Motor neuron (in vitro differentiated cells): ENCODE measurements around the gene SYNDIG1L. TPM values are rescaled to one million over a fixed set of nuclear protein-coding genes. Genes with fewer than 3 reads are reported as not detected.

Source experiments
- ATAC-seq, 8 experiments: fragments of 200-7000 bp; cut with Tn5 transposase; replicated peaks in 6 of 8; 2 replicates each; pipeline ENCODE4 v1.8.0; 2021; ENCODE audit warnings: mild to moderate bottlenecking in 8 of 8, moderate library complexity in 8 of 8
- H3K27ac ChIP-seq, 2 donors: fragments of 250-450 bp; sonication (Bioruptor Pico); 2 replicates each; pipeline ENCODE4 v1.9.0; 2021; ENCODE audit warnings: antibody characterized with exemption in 2 of 2, mild to moderate bottlenecking in 2 of 2, moderate library complexity in 1 of 2
- H3K4me1 ChIP-seq, 2 donors: fragments of 250-450 bp; sonication (Bioruptor Pico); replicated peaks in 1 of 2; 2 replicates each; pipeline ENCODE4 v1.6.1; 2021; ENCODE audit warnings: antibody characterized with exemption in 2 of 2, mild to moderate bottlenecking in 2 of 2, moderate library complexity in 1 of 2
- H3K4me3 ChIP-seq, 5 donors: fragments of 250-450 bp; sonication (Bioruptor Pico); 2 replicates each; pipeline ENCODE4 v1.9.0; 2021; ENCODE audit warnings: antibody characterized with exemption in 5 of 5, mild to moderate bottlenecking in 5 of 5, moderate library complexity in 4 of 5
- WGBS, 10 experiments: fragments of 450-650 bp; shearing (Covaris generic); methylation state at CpG; one replicate each; pipeline ENCODE4 v1.0.0; 2022; 5-methylcytosine and 5-hydroxymethylcytosine counted together
- in situ Hi-C, 9 experiments: fragments of 400-800 bp; cut with MboI; loops; one replicate each; pipeline ENCODE4 v1.15.0; 2021; ENCODE audit warnings: low sequenced_read_pairs in 9 of 9, low pct_unique_long_range_greater_than_20kb in 2 of 9; ENCODE audit not compliant: unreplicated experiment in 9 of 9
- total RNA-seq, 8 experiments: library from RNA; unstranded; fragments of 300-600 nt; gene quantifications; 2 replicates each; pipeline versions ENCODE4 v1.2.3 to v1.2.4, GENCODE V29; 2022

Gene SYNDIG1L
- total RNA-seq, 8 experiments from 2014 or later: 0.17 to 0.71 (median 0.33) TPM; not detected in 3

DNA sequence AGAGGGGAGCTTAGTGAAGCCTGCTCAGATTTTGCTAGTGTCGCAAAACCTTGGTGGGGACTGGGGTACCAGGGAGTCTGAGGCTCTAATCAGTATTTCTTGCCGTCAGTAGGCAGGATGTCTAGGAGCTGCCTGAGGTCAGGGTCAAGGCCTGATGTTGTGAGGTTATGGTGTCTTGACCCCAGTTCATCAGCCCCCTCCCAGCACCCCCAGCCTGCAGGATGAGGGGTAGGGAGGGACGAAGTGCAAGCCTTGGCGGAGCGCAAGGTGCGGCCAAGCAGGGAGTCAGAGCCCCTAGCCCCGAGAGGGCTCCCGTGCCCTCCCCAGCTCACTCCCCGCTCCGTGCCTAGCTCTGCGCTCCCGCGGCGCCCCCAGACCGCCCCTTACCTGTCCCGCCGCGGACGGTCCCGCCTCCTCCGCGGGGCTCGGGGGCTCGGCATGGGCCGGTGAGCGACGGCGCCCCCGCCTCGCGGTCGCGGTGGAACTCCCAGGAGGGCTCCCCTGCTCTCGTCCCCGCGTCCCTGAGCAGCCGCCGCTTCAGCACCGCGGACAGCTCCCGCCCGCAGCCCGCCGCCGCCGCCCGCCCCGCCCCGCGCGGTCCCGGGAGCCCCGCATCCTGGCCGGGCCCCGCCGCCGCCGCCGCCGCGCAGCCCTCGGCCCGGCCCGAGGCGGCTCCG is 347 bp downstream of the SYNDIG1L start:
- in situ Hi-C loops: no loop called here
- Histone ChIP-seq H3K4me3 (peak overlapping the region; percentile 22 to 30 (median 24)), H3K27ac (no peak overlapping the region), H3K4me1 (no peaks in the 10 kb centered on the region)
- 51 to 88% (median 60%) methylated on average over 1 to 2 of the region's 66 CpGs; no CpG with 5 or more reads in 7 of the 10 experiments for WGBS, 10 experiments
- peak; percentile 70 to 100 (median 87) for ATAC-seq

DNA sequence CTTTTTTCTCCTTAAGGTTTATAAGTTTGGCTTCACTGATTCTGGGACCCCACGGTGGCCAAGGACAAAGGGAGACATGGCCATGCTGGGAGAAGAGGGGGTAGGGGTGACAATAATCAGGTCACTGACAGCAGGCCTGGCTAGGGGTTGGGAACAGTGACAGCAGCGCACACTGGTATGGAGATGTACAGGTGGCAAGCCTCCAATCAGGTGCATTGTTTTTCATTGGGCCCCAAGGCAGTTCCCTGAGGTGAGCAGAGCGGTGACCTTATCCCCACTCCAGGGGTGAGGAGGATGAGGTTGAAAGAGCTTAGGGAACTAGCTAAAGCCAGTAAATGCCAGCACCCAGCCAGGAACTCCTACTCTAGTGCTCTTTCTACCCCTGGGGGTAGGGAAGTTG is 1.4 kb downstream of the SYNDIG1L start:
- in situ Hi-C loops: no loop called here
- ATAC-seq: no peak
- Histone ChIP-seq H3K4me3 (no peak overlapping the region), H3K27ac (no peak overlapping the region), H3K4me1 (no peaks in the 10 kb centered on the region)
- WGBS, 10 experiments: 0 to 76% (median 75%) methylated on average over 1 to 3 of the region's 3 CpGs; no CpG with 5 or more reads in 6 of the 10 experiments

DNA sequence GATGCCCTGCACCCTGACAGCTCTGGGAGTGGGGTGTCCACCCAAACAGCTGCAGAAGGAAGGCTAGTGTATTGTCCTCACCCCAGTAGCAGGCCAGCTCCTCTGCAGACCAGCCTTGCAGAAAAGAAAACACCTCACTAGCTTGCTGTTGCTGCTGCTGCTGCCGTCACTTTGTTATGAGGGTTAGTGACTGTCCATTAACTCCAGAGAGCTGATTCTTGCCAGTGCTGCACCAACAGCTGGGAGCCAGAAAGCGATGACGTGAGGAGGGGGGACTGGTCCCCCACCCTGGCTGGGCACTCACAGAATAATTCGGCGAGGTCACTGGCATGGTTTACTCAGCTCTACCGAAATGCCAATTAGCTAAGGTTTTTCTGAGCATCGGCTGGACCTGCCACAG is 2.8 kb downstream of the SYNDIG1L start:
- Histone ChIP-seq H3K4me1 (no peaks in the 10 kb centered on the region), H3K4me3 (no peak overlapping the region), H3K27ac (no peak overlapping the region)
- 7 to 81% (median 78%) methylated on average over 1 to 6 of the region's 7 CpGs; no CpG with 5 or more reads in 4 of the 10 experiments for WGBS, 10 experiments
- in situ Hi-C loops: no loop called here
- ATAC-seq: peak in 1 of 8 experiments; percentile 26

DNA sequence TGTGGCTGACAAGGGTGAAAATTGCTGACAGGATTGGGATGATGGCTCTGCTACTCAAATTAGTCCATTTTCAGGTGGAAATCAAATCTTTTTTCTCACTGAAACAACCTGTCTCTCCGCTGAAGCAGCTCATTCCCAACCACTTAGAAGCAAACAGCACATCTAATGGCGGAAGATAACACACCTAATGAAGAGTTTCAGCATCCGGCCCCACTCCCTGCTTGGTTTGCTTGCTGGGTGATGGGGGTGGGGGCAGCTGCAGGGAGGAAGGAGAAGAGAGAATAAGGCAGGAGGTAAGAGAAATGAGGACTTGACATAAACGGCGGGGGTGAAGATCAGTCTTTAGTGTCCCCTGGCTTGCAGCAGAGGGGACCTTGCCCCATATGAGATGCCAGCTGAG is 4.0 kb downstream of the SYNDIG1L start:
- H3K27ac ChIP-seq: no peak overlapping the region
- in situ Hi-C loops: no loop called here
- 20 to 89% (median 61%) methylated on average over 1 to 3 of the region's 5 CpGs; no CpG with 5 or more reads in 6 of the 10 experiments for WGBS, 10 experiments
- ATAC-seq: no peak
- H3K4me1 ChIP-seq: no peaks in the 10 kb centered on the region
- no peak overlapping the region for H3K4me3 ChIP-seq

DNA sequence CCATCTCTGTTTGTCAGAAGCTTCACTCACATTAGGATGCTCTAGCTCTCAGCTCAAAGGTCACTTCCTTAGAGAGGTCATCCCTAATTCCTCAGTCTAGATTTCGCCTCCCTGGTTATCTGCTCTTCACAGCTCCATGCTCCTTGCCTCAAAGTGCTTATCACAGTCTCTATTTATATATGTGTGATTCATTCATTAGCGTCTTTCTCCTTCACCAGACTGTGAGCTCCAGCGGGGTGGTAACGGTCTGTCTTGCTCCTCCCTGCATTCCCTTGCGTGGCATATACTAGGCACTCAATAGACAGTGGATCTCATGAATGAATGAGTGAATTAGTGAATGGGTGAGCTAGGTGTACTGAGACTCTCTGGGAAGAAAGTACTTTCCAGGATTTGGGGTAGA is 6.9 kb downstream of the SYNDIG1L start:
- in situ Hi-C loops: no loop called here
- 20 to 87% (median 72%) methylated on average over 1 to 5 of the region's 5 CpGs; no CpG with 5 or more reads in 2 of the 10 experiments for WGBS, 10 experiments
- H3K4me1 ChIP-seq: peaks cover 0 to 8% of the 10 kb centered on the region in 2 donors
- H3K27ac ChIP-seq: no peak overlapping the region
- ATAC-seq: peak in 1 of 8 experiments; percentile 59
- no peak overlapping the region for H3K4me3 ChIP-seq

DNA sequence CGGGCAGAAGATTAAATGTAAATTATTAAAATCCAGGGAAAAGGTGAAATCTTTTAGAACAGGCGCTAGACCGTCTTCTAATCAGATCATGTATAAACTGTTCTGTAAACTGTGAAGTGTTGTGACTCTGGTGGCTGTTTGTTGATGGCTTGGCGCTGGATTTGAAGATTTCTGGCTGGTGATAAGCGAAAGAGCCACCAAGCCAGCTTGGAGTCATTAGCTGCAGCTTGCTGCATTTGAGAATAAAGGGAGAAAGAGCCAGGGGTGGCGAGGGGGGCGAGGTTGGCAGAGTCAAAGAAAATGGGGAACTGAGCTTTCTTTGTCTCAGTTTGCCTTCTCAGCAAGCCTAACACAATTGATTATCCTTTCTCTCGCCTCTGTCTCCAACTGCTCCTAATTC is 8.0 kb downstream of the SYNDIG1L start:
- no peak for ATAC-seq
- Histone ChIP-seq H3K27ac (no peak overlapping the region), H3K4me1 (peaks cover 0 to 8% of the 10 kb centered on the region in 2 donors), H3K4me3 (no peak overlapping the region)
- WGBS, 10 experiments: 3 to 70% (median 50%) methylated on average over 2 to 8 of the region's 8 CpGs; no CpG with 5 or more reads in 1 of the 10 experiments
- in situ Hi-C loops: no loop called here

DNA sequence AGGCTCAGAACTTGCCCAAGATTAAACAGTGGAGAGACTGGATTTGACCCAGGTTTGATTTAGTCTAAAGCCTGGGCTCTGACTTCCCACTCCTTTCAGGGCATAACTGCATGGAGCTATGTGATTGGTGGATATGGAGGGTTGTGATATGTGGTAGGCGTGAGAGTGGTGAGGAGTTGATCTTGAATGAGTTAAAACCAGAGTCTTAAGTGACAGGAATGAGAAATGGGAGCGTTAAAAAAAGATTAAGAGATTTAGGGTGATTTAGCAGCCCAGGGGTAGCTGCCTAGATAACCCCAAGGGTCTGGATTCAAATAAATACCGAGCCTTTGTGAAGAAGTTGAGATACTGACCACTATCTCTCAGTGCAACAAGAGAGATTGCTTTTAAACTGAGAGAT is 8.4 kb downstream of the SYNDIG1L start:
- in situ Hi-C loops: no loop called here
- WGBS, 10 experiments: 0 to 90% (median 80%) methylated on average over 1 to 3 of the region's 3 CpGs; no CpG with 5 or more reads in 1 of the 10 experiments
- Histone ChIP-seq H3K4me1 (peaks cover 0 to 8% of the 10 kb centered on the region in 2 donors), H3K27ac (no peak overlapping the region), H3K4me3 (no peak overlapping the region)
- no peak for ATAC-seq

DNA sequence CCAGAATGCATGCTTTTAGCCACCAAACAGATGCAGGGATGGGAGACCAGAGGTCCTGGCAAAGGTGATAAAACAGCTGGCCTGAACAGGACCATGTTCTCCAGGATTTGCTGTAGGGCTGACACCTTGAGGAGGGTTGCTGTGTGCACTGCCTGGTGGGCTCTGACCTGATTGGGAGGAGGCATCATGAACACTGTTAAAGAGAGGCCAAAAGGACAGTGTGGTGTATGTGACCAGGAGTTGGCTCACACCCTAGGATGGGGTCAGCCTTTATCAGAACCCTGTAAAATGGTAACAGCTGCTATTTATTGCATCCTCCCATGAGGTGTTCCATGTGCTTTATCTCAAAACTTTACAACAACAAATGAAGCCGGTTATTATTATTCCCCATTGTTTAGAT is 8.8 kb downstream of the SYNDIG1L start:
- no peak for ATAC-seq
- in situ Hi-C loops: no loop called here
- WGBS, 10 experiments: 50 to 100% (median 100%) methylated on average over 1 of the region's 1 CpG; no CpG with 5 or more reads in 5 of the 10 experiments
- Histone ChIP-seq H3K4me1 (peaks cover 0 to 8% of the 10 kb centered on the region in 2 donors), H3K27ac (no peak overlapping the region), H3K4me3 (no peak overlapping the region)

DNA sequence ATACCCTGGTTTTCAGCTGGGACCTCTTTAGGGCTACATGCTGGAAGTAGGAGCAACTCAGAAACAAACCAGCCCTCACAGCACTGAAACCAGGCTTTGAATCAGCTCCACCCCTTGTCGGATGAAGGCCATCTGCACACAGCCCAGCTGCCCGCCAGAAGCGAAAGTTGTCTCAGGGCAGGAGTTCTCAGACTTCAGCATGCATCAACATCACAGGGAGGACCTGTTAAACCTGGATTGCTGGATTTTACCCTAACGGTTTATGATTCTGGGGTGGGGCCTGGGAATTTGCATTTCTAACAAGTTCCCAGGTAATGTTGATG is 10.9 kb downstream of the SYNDIG1L start:
- in situ Hi-C loops: no loop called here

DNA sequence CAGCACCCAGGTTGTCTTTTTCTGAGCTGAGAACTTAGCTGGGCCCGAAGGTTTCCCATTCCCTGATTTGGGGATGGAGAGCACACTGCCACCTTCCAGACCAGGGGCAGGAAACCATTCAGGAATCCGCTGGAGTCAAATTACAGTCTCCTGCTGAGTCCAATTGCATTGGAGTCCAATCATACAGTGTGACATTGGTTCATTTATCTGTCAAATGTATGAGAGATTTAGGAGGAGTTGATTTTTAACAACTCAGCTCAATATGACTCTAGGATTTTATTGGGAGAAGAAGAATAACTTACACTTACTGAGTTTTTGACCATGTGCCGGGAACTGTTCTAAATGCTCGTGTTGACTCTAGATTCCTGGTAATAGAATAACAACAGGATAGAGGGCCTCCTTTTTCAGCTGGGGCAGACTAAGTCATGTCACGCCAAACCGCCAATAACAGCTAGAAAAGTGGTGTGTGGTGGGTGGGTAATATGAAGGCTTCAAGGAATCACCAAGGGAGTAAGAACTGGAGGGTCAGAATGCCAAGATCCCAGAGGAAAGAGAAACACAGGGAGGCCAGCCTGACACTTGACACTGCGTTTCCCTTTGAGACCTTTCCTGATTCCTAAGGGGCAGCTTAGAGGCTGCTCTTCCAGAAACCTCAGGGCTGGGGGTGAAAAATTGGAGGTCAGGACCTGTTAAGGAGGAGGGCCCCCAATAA is 11.5 kb downstream of the SYNDIG1L start:
- ATAC-seq: no peak
- in situ Hi-C loops: no loop called here
- 17 to 75% (median 60%) methylated on average over 1 to 4 of the region's 7 CpGs; no CpG with 5 or more reads in 1 of the 10 experiments for WGBS, 10 experiments
- H3K4me1 ChIP-seq: peaks cover 0 to 8% of the 10 kb centered on the region in 2 donors
- no peak overlapping the region for H3K27ac ChIP-seq
- no peak overlapping the region for H3K4me3 ChIP-seq

More for the DNA sequence above, 10.9 kb downstream of the SYNDIG1L start:
- WGBS, 10 experiments: 0 to 77% (median 41%) methylated on average over 1 to 4 of the region's 4 CpGs; no CpG with 5 or more reads in 1 of the 10 experiments
- peak in 3 of 8 experiments; percentile 34 to 96 (median 90) for ATAC-seq
- Histone ChIP-seq H3K4me3 (no peak overlapping the region), H3K4me1 (peaks cover 0 to 8% of the 10 kb centered on the region in 2 donors), H3K27ac (no peak overlapping the region)

DNA sequence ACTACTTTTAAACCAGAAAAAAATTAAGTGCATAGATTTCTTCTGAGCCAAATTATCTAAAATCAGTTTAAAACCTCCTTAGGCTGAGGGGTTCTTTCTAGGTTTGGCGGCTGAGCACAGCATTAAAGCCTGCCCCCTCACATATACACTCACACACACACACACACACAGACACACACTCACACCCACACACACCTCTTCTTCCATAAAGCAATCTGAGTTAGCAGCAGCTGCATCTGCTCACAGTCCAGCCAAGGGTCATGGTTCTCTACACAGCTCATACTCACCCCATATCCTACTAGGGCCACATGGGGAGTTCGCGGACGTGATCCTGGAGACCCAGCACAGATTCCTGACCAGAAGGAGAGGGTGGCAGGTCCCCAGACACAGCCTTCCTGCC is 12.4 kb downstream of the SYNDIG1L start:
- WGBS, 10 experiments: 29 to 100% (median 51%) methylated on average over 1 to 4 of the region's 4 CpGs; no CpG with 5 or more reads in 6 of the 10 experiments
- ATAC-seq: no peak
- in situ Hi-C loops: no loop called here
- H3K4me3 ChIP-seq: no peak overlapping the region
- no peak overlapping the region for H3K27ac ChIP-seq
- H3K4me1 ChIP-seq: peaks cover 0 to 8% of the 10 kb centered on the region in 2 donors

DNA sequence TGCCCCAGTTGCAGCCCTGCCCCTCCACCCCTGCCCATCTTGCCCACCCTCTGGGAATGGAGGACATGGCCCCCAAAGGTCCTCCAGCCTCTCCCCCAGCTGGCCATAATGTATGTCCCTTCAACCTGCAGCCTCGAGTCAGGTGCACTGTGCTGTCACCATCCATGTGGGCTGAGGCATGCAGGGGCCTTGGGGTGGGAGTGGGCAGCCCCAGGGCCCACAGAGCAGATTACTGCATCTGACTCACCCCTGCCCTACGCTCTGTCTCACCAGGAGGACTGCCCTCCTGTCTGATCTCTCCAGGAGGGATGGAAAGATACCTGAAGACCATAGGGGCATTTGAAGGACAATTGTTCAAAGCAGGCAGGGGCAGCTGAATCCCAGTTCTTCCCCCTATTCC is 13.3 kb downstream of the SYNDIG1L start:
- Histone ChIP-seq H3K4me1 (peaks cover 0 to 8% of the 10 kb centered on the region in 2 donors), H3K4me3 (no peak overlapping the region), H3K27ac (no peak overlapping the region)
- in situ Hi-C loops: no loop called here
- ATAC-seq: peak in 1 of 8 experiments; percentile 15
- no CpG with 5 or more reads among the region's 2 CpGs for WGBS, 10 experiments

DNA sequence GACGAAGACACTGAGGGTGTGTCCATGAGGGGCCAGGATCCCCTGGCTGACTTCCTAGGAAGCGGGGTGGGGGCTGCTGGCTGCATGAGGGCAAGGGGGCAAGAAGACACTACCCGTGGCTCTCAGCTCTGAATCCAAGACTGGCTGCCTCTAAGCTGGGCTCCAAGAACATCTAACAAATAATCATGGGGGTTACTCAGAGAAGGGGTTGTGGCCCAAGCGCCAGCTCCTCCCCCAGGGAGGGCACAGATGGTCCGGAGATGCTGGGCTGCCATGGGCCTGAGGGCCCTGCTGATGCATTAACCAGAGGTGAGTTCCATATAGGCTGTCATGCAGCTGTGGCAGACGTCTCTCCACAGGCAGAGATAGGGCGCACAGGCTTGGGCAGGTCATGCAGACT is 14.3 kb downstream of the SYNDIG1L start:
- Histone ChIP-seq H3K4me3 (no peak overlapping the region), H3K4me1 (peaks cover 0 to 8% of the 10 kb centered on the region in 2 donors), H3K27ac (no peak overlapping the region)
- in situ Hi-C loops: no loop called here
- 0 to 80% (median 73%) methylated on average over 1 to 3 of the region's 7 CpGs; no CpG with 5 or more reads in 7 of the 10 experiments for WGBS, 10 experiments
- no peak for ATAC-seq
